Lung (tissue), 16 donors: ENCODE results near the gene ZBTB3. TPM values are rescaled to one million over a fixed set of nuclear protein-coding genes. Genes with fewer than 3 reads are reported as not detected.
A peak's percentile ranks its signal among the peaks of the same experiment; 100 is the strongest.

Experiments
- ATAC-seq: fragments of 200-7000 bp; cut with Tn5 transposase; one replicate; pipeline ENCODE4 v1.9.1; 2020; ENCODE audit warnings: moderate number of reproducible peaks; ENCODE audit not compliant: insufficient read depth, low FRiP score
- DNase-seq, 3 donors: peaks; one replicate each; pipeline ENCODE4 v3.0.0-alpha.2; 2013 to 2017
- H3K27ac ChIP-seq, 2 donors: one replicate each; pipeline ENCODE4 v1.5.1; 2013; ENCODE audit warnings: mild to moderate bottlenecking in 2 of 2, moderate library complexity in 2 of 2, control low read depth in 1 of 2, inconsistent platforms in 1 of 2, low read depth in 1 of 2, low read length in 1 of 2
- H3K27me3 ChIP-seq, 3 donors: one replicate each; pipeline ENCODE4 v1.5.1; 2013; ENCODE audit warnings: low read length in 2 of 3; ENCODE audit not compliant: control insufficient read depth in 3 of 3, insufficient read depth in 3 of 3
- H3K36me3 ChIP-seq, 4 donors: one replicate each; pipeline ENCODE4 v1.5.1; 2013; ENCODE audit warnings: low read length in 4 of 4, mild to moderate bottlenecking in 1 of 4, moderate library complexity in 1 of 4; ENCODE audit not compliant: control insufficient read depth in 4 of 4, insufficient read depth in 4 of 4
- H3K4me1 ChIP-seq, 5 donors: one replicate each; pipeline ENCODE4 v1.5.1; 2013; ENCODE audit warnings: low read length in 5 of 5, mild to moderate bottlenecking in 2 of 5, moderate library complexity in 1 of 5; ENCODE audit not compliant: control insufficient read depth in 5 of 5, insufficient read depth in 5 of 5
- H3K4me3 ChIP-seq: one replicate; pipeline ENCODE4 v1.5.1; 2013; ENCODE audit warnings: mild to moderate bottlenecking, control low read depth, moderate library complexity
- H3K9ac ChIP-seq, 2 donors: one replicate each; pipeline ENCODE4 v1.5.1; 2013; ENCODE audit warnings: low read length in 2 of 2, control low read depth in 1 of 2; ENCODE audit not compliant: insufficient read depth in 1 of 2
- H3K9me3 ChIP-seq, 4 donors: one replicate each; pipeline ENCODE4 v1.5.1; 2013; ENCODE audit warnings: low read length in 3 of 4, mild to moderate bottlenecking in 1 of 4, moderate library complexity in 1 of 4; ENCODE audit not compliant: control insufficient read depth in 4 of 4, insufficient read depth in 3 of 4
- CTCF ChIP-seq: IDR thresholded peaks from 2 replicates; pipeline ENCODE4 v1.5.1; 2012; ENCODE audit warnings: mild to moderate bottlenecking; ENCODE audit errors: control extremely low read depth, extremely low read depth
- WGBS, 2 donors: extraction: QIAGEN DNeasy Blood & Tissue Kit; methylation state at CpG; one replicate each; pipeline ENCODE4 v1.1.7; 2013; 5-methylcytosine and 5-hydroxymethylcytosine counted together
- long read RNA-seq, 5 donors: transcript quantifications; one replicate each; lab custom pipeline, GENCODE V29; 2026
- polyA plus RNA-seq, 2 donors: library from polyadenylated mRNA; stranded (reverse); fragments of 200-250 nt; gene quantifications; one replicate each; pipeline ENCODE4 v1.2.1, GENCODE V29; 2013
- total RNA-seq, 2 donors: library from RNA; depleted of rRNA in 1 of 2; stranded (reverse); fragments of >200 nt in 1 of 2; gene quantifications; one replicate each; pipeline ENCODE4 v1.2.1, GENCODE V29; 2014 to 2021
- donor health status: control.
- donor health status: control.
- donor health status: Bipolar disorder and iron deficiency.
- donor health status: healthy.
- donor health status: DM: yes; HTN: yes; CAD: no.

Gene ZBTB3
- total RNA-seq, result 10 to 100 TPM in 1 of 2 donors, 1 to 10 TPM in 1; 8.9 to 12.9 TPM
- 1 to 10 TPM; 2.1 to 5.8 TPM for polyA plus RNA-seq
- long read RNA-seq, donor 1, partial matches to known transcripts, result 102 of 218 reads
- long read RNA-seq, donor 1, other reads (novel, unspliced or antisense), result 115 of 218 reads
- long read RNA-seq, donor 2, partial matches to known transcripts, result 0 of 1 reads
- long read RNA-seq, donor 2, other reads (novel, unspliced or antisense), result 0 of 1 reads
- long read RNA-seq, donor 3, partial matches to known transcripts, result 0 of 1 reads
- long read RNA-seq, donor 3, other reads (novel, unspliced or antisense), result 0 of 1 reads
- long read RNA-seq, donor 4, partial matches to known transcripts, result 0 of 1 reads
- long read RNA-seq, donor 4, other reads (novel, unspliced or antisense), result 0 of 1 reads
- long read RNA-seq, donor 5, partial matches to known transcripts, result 0 of 2 reads
- long read RNA-seq, donor 5, other reads (novel, unspliced or antisense), result 0 of 2 reads

- H3K4me3 ChIP-seq, result peak within 1 kb of the TSS; percentile 71
- TF ChIP-seq CTCF, result no peak
- peak within 1 kb of the TSS; percentile 92 to 96 for H3K27ac ChIP-seq
- WGBS, 2 donors, result 1% methylated on average over 47 of the region's 47 CpGs
- ATAC-seq (peak; percentile 98), DNase-seq (peak; percentile 98 to 100 (median 99))
- H3K9me3 ChIP-seq, result no peaks in the 10 kb centered on the region
- no peaks in the 10 kb centered on the region for H3K27me3 ChIP-seq
- peaks cover 0 to 20% (median 11%) of the 10 kb centered on the region in 4 donors for H3K36me3 ChIP-seq
- peaks cover 0 to 11% (median 0%) of the 10 kb centered on the region in 5 donors for H3K4me1 ChIP-seq
- peak within 1 kb of the TSS in 1 of 2 donors; percentile 91 for H3K9ac ChIP-seq
These were observed at the start of gene ZBTB3 for GRCh38 chr11:62753736-62754603. ZBTB3 (minus strand) TSS chr11:62754160; CDS start chr11:62753664, 496 bp downstream.

DNA sequence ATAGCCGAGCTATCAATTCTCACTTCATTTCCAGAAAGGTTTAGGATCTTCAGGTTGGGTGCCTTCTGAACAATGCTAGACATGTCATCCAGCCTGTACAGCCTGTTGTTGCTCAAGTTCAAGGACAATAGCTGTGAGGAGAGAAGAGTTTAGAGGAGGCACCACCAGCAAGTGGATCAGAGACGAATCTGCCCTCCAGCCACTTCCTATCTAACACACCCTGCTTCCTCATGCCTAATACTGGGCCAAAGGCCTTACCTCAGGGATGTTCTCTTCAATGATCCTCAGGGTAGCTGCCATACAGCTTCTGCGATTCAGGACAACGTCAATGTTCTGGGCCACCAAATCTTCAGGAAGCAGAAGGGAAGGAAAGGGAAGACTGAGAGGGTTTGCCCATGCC lies 47.1 kb upstream of the ZBTB3 start:
- no peak for TF ChIP-seq CTCF
- no peaks in the 10 kb centered on the region for H3K9me3 ChIP-seq
- H3K27me3 ChIP-seq, result no peaks in the 10 kb centered on the region
- ATAC-seq (no peak), DNase-seq (no peak)
- no peak overlapping the region for H3K4me3 ChIP-seq
- peaks cover 38 to 56% (median 47%) of the 10 kb centered on the region in 4 donors for H3K36me3 ChIP-seq
- H3K9ac ChIP-seq, result no peak overlapping the region
- H3K27ac ChIP-seq, result no peak overlapping the region
- WGBS, 2 donors, result 84 to 88% methylated on average over 4 of the region's 4 CpGs
- peaks cover 0 to 19% (median 12%) of the 10 kb centered on the region in 5 donors for H3K4me1 ChIP-seq

DNA sequence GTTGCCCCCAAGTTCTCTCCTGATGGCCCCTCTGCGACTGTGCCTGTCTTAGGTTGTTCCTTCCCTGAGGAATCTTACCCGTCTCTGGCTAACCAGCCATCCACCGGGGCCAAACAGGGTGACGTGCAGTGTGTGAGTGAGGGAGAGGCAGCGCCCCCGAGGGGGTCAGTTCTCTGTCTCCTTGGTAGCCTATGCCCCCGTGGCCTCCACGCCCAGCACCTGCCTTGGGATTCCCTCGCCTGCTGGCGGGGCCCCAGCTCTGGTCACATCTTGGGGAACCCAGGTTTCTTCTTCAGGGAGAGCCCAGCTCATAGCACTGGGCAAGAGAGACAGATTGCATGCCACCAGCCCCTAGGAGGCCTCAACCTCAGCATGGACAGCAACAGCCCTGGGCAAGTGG lies 45.5 kb upstream of the ZBTB3 start:
- Histone ChIP-seq H3K4me1 (peaks cover 0 to 12% (median 9%) of the 10 kb centered on the region in 5 donors), H3K27ac (no peak overlapping the region), H3K27me3 (no peaks in the 10 kb centered on the region), H3K9me3 (no peaks in the 10 kb centered on the region), H3K9ac (no peak overlapping the region), H3K36me3 (peaks cover 46 to 68% (median 56%) of the 10 kb centered on the region in 4 donors), H3K4me3 (no peak overlapping the region)
- 96% methylated on average over 10 of the region's 10 CpGs for WGBS, 2 donors
- TF ChIP-seq CTCF, result no peak
- ATAC-seq, result no peak
- no peak for DNase-seq
